Activated T-helper 9 cell treated with anti-CD3 and anti-CD28 coated beads, Interleukin-2, amount 50 U/mL, for 16 hours (primary cell): ENCODE measurements around the gene SYTL3.
"Not testable (repeated sequence)": the region's sequence is repeated elsewhere in the genome, so short reads cannot be mapped to it uniquely, and the experiment has no call there.

ENCODE experiments used
- DNase-seq: peaks from one replicate; pipeline ENCODE4 v3.0.0-alpha.2; 2020; ENCODE audit warnings: low read depth

Gene SYTL3

DNA sequence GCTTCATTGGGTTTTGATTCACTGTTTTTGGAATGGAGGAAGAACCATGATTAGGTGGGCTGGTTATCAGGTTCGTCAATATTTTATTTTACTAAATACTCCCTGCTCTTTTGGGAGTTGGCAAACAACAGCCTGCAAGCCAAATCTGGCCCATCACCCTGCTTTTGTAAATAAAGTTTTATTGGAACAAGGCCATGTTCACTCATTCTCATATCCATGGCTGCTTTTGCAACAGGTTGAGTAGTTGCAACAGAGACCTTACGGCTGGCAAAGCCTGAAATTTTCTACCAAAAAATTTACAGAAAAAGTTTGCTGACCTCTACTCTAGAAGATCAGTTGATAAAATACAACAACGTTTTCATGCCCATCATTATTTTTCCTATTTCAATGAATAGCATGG, 45.1 kb downstream of the SYTL3 start:
- DNase-seq: no peak

- DNase-seq: no peak
Measured at GRCh38 chr6:158697811-158698210, 48.0 kb downstream of the SYTL3 start.

- no peak for DNase-seq
Measured at GRCh38 chr6:158698931-158699330, 49.1 kb downstream of the SYTL3 start.

DNA sequence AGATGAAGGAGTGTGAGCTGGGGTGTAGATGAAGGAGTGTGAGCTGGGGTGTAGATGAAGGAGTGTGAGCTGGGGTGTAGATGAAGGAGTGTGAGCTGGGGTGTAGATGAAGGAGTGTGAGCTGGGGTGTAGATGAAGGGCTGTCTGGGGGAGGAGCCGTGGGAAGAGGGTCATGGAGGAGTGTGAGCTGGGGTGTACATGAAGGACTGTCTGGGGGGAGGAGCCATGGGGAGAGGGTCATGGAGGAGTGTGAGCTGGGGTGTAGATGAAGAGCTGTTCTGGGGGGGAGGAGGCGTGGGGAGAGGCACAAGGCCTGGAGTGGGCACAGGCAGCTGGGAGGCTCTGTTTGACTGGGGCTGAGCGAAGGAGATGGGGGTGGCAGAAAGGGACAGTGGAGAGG, 51.4 kb downstream of the SYTL3 start:
- DNase-seq: not testable (repeated sequence)

- no peak for DNase-seq
Measured at GRCh38 chr6:158703111-158703836, 53.4 kb downstream of the SYTL3 start.

DNA sequence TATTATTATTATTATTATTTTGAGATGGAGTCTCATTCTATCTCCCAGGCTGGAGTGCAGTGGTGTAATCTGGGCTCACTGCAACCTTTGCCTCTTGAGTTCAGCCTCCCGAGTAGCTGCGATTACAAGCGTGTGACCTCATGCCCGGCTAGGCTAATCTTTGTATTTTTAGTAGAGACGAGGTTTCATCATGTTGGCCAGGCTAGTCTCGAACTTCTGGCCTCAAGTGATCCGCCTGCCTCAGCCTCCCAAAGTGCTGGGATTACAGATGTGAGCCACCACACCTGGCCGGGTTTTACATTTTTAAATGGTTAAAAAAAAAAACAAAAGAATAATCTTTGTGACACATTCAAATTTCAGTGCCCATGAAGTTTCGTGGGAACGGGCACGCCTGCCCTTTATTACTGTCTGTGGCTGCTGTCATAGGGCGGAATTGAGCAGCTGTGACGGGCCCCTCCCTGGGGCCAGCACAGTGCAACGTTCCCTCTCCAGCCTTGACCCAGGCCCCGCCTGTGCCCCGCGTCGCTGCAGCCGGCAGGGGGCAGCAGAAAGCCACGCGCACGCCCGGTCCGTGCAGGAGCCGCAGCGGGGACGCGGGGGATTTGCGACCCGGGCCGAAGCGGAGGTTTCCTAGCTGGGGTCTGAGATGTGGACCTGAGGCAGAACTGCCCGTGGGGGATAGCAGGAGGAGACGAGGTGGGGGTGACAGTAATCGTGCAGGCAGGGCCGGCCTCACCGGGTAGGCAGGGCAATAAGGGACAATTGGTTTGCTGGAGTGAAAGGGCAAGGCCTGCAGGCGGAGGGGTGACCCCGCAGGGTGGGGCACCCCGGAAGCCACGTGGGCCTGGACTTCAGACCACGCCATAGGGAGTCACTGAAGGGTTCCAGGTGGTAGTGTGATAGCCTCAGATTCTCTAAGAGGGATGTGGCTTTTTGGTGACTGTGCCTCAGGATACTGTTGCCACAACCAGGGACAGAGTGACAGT, 54.3 kb downstream of the SYTL3 start:
- DNase-seq: peak; percentile 69

- DNase-seq: no peak
Measured at GRCh38 chr6:158705386-158706126, 55.7 kb downstream of the SYTL3 start.

DNA sequence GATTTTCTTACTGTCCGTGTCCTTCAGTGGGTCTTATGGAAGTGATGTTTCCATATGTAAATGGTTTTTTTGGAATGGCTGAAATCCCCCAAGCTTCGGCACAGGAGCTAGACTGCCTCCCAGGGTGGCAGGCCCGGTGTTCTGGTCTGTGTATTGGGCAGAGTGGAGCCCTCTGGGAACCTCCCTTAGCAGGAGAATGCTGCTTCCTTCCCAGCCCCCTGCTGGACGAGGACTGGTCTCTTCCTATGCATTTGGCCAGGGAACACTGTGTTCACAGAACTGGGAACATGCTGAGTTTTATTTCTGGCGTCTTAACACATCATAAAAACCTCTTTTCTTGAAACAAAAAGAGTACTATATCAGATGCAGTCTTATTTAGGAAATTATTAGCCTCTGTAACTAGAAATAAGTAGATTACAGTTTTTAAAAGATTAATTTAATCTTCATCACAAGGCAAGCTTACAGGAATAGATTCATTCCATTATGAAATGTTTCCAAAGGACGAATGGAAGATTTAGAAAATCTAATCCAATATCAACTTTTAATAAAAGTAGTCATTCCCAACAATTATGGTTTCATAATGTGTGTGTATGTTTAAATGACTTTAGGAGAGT, 56.6 kb downstream of the SYTL3 start:
- DNase-seq: no peak

GRCh38 chr6:158707120-158707820, 57.4 kb downstream of the SYTL3 start:
- no peak for DNase-seq

GRCh38 chr6:158707821-158708195, 58.0 kb downstream of the SYTL3 start:
- DNase-seq: no peak

DNA sequence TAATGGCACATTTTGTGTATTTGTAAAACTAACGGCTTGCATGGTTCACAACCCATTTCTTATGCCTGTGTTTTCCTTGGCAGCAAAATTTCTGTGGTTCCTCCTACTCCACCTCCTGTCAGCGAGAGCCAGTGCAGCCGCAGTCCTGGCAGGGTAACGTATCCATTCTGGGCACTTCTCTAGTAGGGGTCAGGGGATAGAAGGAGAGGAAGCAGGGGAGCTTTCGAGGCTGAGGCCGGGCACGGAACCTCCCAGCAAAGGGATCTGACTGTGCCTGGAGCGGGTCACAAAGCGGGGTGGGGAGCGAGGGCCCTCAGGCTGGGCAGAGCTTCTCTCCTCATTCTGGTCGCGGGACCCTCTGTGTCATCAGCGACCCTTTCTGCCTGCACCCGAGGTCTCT, 58.4 kb downstream of the SYTL3 start:
- no peak for DNase-seq

GRCh38 chr6:158709809-158710208, 60.0 kb downstream of the SYTL3 start:
- no peak for DNase-seq

DNA sequence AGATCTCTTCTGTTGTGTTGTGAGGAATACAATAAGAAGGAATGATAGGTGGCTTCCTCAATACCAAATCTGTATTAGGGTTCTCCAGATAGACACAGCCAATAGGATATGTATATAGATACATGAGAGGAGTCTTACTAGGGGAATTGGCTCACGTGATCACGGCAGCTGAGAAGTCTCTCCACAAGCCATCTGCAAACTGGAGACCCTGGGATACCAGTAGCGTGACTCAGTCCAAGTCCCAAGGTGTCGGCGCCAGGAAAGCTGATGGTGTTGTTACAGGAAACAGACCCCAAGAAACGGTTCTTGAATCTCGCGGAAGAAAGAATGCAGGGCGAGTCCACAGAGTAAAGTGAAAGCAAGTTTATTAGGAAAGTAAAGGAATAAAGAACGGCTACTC, 61.4 kb downstream of the SYTL3 start:
- no peak for DNase-seq

DNA sequence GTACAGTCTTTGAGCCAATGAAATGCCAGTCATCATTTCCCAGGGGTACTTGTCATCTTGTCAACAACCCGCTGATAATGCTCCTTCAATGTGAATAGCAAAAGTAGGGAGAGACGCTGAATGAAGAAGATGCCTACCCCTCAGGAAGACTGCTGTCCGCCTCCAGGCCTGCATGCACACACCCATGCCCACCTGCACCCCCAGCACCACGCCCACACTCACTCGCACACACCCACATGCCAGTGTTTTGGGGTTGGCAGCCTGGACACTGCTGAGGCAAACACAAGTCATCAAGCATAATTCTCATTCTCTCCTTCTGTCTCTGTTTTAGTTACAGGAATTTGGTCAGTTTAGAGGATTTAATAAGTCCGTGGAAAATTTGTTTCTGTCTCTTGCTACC, 63.6 kb downstream of the SYTL3 start:
- DNase-seq: no peak

GRCh38 chr6:158714706-158715105, 64.9 kb downstream of the SYTL3 start:
- DNase-seq: no peak

GRCh38 chr6:158715330-158716311, 65.8 kb downstream of the SYTL3 start:
- no peak for DNase-seq

DNA sequence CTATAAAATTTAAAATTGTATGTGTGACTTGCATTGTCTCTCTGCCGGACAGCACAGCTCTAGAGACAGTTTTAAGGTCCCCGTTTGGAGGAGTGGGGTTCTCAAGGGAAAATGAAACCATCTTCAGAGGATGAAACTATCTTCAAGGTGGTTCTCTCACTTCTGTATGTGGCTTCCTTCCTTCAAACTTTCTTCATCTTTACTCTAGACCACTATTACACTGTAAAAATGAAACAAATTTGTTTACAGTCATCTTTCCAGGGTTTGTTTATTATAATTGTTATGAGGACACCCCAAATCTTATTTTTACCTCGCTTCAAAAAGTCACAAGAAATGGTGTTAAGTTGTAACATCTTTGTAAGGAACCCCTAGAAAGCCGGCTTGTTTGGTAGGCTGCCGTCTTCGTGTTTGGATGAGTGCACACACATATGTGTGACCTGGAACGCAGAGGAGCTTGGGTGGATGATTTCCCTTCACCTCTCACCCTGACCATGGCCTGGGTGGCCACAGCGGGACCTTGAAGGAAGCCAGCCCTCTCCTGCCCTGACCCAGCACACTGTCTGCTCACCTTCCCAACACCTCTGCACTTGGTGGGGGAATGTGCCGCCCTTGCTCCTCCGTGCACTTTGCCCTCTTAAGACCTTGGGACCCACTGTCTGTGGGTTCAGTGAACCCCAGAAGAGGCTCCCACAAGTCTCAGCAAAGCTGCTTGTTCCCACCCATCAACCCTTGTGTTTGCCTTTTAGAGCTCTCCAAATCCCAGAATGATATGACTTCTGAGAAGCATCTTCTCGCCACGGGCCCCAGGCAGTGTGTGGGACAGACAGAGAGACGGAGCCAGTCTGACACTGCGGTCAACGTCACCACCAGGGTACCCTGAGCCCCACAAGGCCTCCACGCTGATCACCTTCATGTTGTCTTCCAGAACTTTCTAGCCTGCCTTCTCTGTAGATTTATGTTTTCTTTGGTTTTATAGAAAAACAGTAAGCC, 67.8 kb downstream of the SYTL3 start:
- DNase-seq: no peak

GRCh38 chr6:158718461-158719046, 68.7 kb downstream of the SYTL3 start:
- DNase-seq: no peak
